PC-3 (cell line): ENCODE measurements around the gene ORMDL2. TPM values are rescaled to one million over a fixed set of nuclear protein-coding genes. Genes with fewer than 3 reads are reported as not detected.

Source experiments
- ATAC-seq: fragments of 200-7000 bp; cut with Tn5 transposase; 2 replicates; pipeline ENCODE4 v1.9.1; 2020; ENCODE audit warnings: mild to moderate bottlenecking, moderate library complexity
- BruUV-seq: library from RNA; stranded (reverse); fragments of 400-500 nt; replicated peaks from 2 replicates; lab custom pipeline; 2021; lab: Mats Ljungman, UMichigan
- CTCF ChIA-PET: fragments of 300-600 bp; sonication (Branson Sonifier 250); formaldehyde crosslinking; loops from one replicate; lab custom pipeline; 2022; ENCODE audit warnings: antibody characterized with exemption; lab: Charles Lee
- POLR2A ChIA-PET: fragments of 300-600 bp; sonication (Branson Sonifier 250); formaldehyde crosslinking; loops from one replicate; lab custom pipeline; 2022; ENCODE audit warnings: antibody characterized with exemption; ENCODE audit not compliant: unreplicated experiment; lab: Charles Lee
- DNase-seq: peaks from one replicate; pipeline ENCODE4 v3.0.0-alpha.2; 2015
- H2AFZ ChIP-seq: fragments of 300-600 bp; sonication (generic); 2 replicates; pipeline ENCODE4 v1.6.0; 2016; ENCODE audit warnings: antibody characterized with exemption, low read length
- H3F3A ChIP-seq: fragments of 300-600 bp; sonication (generic); one replicate; pipeline ENCODE4 v1.6.0; 2017; ENCODE audit warnings: antibody characterized with exemption, low read length, control low read depth, mild to moderate bottlenecking; ENCODE audit not compliant: unreplicated experiment
- H3K27ac ChIP-seq: fragments of 300-600 bp; sonication (generic); 2 replicates; pipeline ENCODE4 v1.5.1; 2016; ENCODE audit warnings: mild to moderate bottlenecking, low read length
- H3K27me3 ChIP-seq: fragments of 300-600 bp; sonication (generic); 2 replicates; pipeline ENCODE4 v1.6.1; 2016; ENCODE audit warnings: low read length, mixed read lengths
- H3K36me3 ChIP-seq: fragments of 300-600 bp; sonication (generic); 2 replicates; pipeline ENCODE4 v1.6.1; 2016; ENCODE audit warnings: low read depth, mixed run types, low read length, mixed read lengths
- H3K4me1 ChIP-seq: fragments of 300-600 bp; sonication (generic); 2 replicates; pipeline ENCODE4 v1.5.1; 2016; ENCODE audit warnings: low read length; ENCODE audit not compliant: insufficient read depth
- H3K4me2 ChIP-seq: fragments of 300-600 bp; sonication (generic); 2 replicates; pipeline ENCODE4 v1.6.0; 2016; ENCODE audit warnings: low read length
- H3K4me3 ChIP-seq: fragments of 300-600 bp; sonication (generic); 2 replicates; pipeline ENCODE4 v1.5.1; 2016; ENCODE audit warnings: mild to moderate bottlenecking, low read length, mixed read lengths
- H3K79me2 ChIP-seq: fragments of 300-600 bp; sonication (generic); 2 replicates; pipeline ENCODE4 v1.6.1; 2017; ENCODE audit warnings: low read length, mixed read lengths
- H3K9ac ChIP-seq: fragments of 300-600 bp; sonication (generic); 2 replicates; pipeline ENCODE4 v1.6.0; 2016; ENCODE audit warnings: mild to moderate bottlenecking, low read length
- H3K9me2 ChIP-seq: fragments of 300-600 bp; sonication (generic); replicated peaks from 2 replicates; pipeline ENCODE4 v1.6.1; 2016; ENCODE audit warnings: mixed run types, low read length, mixed read lengths
- H3K9me3 ChIP-seq: fragments of 300-600 bp; sonication (generic); 2 replicates; pipeline ENCODE4 v1.6.1; 2016; ENCODE audit warnings: low read length, mixed read lengths
- H4K20me1 ChIP-seq: fragments of 300-600 bp; sonication (generic); 2 replicates; pipeline ENCODE4 v1.6.1; 2016; ENCODE audit warnings: low read length, mixed read lengths
- EZH2 ChIP-seq: fragments of 300-600 bp; sonication (generic); IDR thresholded peaks from one replicate; pipeline ENCODE4 v1.6.1; 2017; ENCODE audit warnings: antibody characterized with exemption, mild to moderate bottlenecking, low read length; ENCODE audit not compliant: unreplicated experiment
- EZH2phosphoT487 ChIP-seq: fragments of 300-600 bp; sonication (generic); IDR thresholded peaks from 2 replicates; pipeline ENCODE4 v1.6.1; 2018; ENCODE audit warnings: mild to moderate bottlenecking, antibody characterized with exemption, low read length, borderline replicate concordance
- intact Hi-C: fragments of 100-400 bp; cut with micrococcal nuclease; formaldehyde crosslinking; loops from 2 replicates; pipeline ENCODE4 v1.9.0; 2023
- total RNA-seq: library from RNA; depleted of rRNA; stranded (reverse); fragments of >200 nt; gene quantifications from 2 replicates; pipeline ENCODE4 v1.2.3, GENCODE V29; 2014
- TF ChIP-seq, protein P1 (sequence below): fragments of 300-600 bp; sonication (generic); conservative IDR thresholded peaks from 2 replicates; pipeline ENCODE4 v1.5.1; 2017; ENCODE audit warnings: antibody characterized with exemption, low read depth, mild to moderate bottlenecking, low read length

Gene ORMDL2
- total RNA-seq, 1 experiment from 2014 or later = 19.2 TPM

DNA sequence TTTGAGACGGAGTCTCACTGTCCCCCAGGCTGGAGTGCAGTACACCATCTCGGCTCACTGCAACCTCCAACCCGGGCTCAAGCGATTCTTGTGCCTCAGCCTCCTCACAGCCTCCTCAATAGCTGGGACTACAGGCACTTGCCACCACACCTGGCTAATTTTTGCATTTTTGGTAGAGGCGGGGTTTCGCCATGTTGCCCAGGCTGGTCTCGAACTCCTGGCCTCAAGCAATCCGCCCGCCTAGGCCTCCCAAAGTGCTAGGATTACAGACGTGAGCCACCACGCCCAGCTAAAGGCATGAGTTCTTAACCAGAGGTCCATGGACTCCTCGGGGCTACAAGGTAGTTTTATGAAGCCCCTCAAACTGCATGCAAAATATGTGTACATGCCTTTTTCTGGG, 2.4 kb upstream of the ORMDL2 start:
- POLR2A ChIA-PET = no interaction called here

DNA sequence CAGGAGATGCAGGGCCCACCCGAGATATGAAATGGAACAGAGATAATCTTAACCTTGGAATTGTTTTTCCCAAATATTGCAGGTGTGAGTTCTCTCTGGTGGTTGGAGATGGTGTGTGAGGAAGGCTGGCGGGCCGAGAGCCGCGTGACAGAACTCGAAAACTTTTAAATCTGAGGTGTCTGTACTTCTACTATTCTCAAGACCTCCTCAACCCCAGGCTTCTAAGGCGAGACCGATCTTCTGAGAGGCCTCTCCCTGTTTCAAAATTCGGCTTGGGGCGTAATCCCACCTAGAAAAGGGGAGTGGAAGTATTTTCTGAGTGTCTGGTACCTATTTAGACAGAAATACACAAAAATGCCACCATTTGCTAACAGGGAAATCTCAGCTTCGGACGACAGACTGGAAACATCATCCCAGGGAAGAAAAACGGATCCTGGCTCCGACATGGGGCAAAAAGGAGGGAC, 928 bp upstream of the ORMDL2 start:
- peaks cover 79% of the 10 kb centered on the region for H3K79me2 ChIP-seq
- no peak for ATAC-seq
- no peak for TF ChIP-seq EZH2phosphoT487
- TF ChIP-seq, protein P1, sequence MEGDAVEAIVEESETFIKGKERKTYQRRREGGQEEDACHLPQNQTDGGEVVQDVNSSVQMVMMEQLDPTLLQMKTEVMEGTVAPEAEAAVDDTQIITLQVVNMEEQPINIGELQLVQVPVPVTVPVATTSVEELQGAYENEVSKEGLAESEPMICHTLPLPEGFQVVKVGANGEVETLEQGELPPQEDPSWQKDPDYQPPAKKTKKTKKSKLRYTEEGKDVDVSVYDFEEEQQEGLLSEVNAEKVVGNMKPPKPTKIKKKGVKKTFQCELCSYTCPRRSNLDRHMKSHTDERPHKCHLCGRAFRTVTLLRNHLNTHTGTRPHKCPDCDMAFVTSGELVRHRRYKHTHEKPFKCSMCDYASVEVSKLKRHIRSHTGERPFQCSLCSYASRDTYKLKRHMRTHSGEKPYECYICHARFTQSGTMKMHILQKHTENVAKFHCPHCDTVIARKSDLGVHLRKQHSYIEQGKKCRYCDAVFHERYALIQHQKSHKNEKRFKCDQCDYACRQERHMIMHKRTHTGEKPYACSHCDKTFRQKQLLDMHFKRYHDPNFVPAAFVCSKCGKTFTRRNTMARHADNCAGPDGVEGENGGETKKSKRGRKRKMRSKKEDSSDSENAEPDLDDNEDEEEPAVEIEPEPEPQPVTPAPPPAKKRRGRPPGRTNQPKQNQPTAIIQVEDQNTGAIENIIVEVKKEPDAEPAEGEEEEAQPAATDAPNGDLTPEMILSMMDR = no peak
- no peak for TF ChIP-seq EZH2

More for the DNA sequence above, 2.4 kb upstream of the ORMDL2 start:
- no peaks in the 10 kb centered on the region for H3K9me3 ChIP-seq
- H4K20me1 ChIP-seq = peaks cover 18% of the 10 kb centered on the region
- BruUV-seq = no TSS peak
- CTCF ChIA-PET = no interaction called here
- H3F3A ChIP-seq = no peaks in the 10 kb centered on the region
- no peak for ATAC-seq
- H3K4me3 ChIP-seq = peak overlapping the region; percentile 94
- H3K79me2 ChIP-seq = peaks cover 93% of the 10 kb centered on the region
- H3K9ac ChIP-seq = peak overlapping the region; percentile 93; the same call in 1 of the 2 replicates
- no peaks in the 10 kb centered on the region for H3K27me3 ChIP-seq
- H3K27ac ChIP-seq = no peak overlapping the region
- intact Hi-C loops = loop anchor here (5.0 kb wide), 1 partner anchor 73 kb away; the partner anchor contains the start of gene GDF11
- H3K4me1 ChIP-seq = peaks cover 21% of the 10 kb centered on the region
- H2AFZ ChIP-seq = no peak overlapping the region
- peaks cover 21% of the 10 kb centered on the region for H3K36me3 ChIP-seq
- H3K9me2 ChIP-seq = no peaks in the 10 kb centered on the region
- H3K4me2 ChIP-seq = peak overlapping the region; percentile 98
- no peak for DNase-seq
- TF ChIP-seq, protein P1 = no peak
- TF ChIP-seq EZH2 (no peak), EZH2phosphoT487 (no peak)

More for the DNA sequence above, 928 bp upstream of the ORMDL2 start:
- DNase-seq = peak; percentile 17
- TSS peak; percentile 76 for BruUV-seq
- Histone ChIP-seq H3F3A (no peaks in the 10 kb centered on the region), H2AFZ (peak overlapping the region; percentile 82), H3K4me3 (peak overlapping the region; percentile 94), H3K9me3 (no peaks in the 10 kb centered on the region), H3K4me2 (peak overlapping the region; percentile 98), H3K9me2 (no peaks in the 10 kb centered on the region), H3K4me1 (peaks cover 21% of the 10 kb centered on the region), H3K27me3 (no peaks in the 10 kb centered on the region), H3K9ac (peak overlapping the region; percentile 93), H3K36me3 (peaks cover 31% of the 10 kb centered on the region), H3K27ac (peak overlapping the region; percentile 51), H4K20me1 (peaks cover 18% of the 10 kb centered on the region)
- intact Hi-C loops = loop anchor here (1.0 to 5.0 kb wide), 3 partner anchors 12 to 116 kb away; partner anchors contain the start of genes DNAJC14 and GDF11
- POLR2A ChIA-PET = interaction anchor here (0.5 to 2.3 kb wide), 5 partner anchors 13 to 157 kb away, joined by 3 to 32 read pairs (median 6); partner anchors contain the start of genes DNAJC14 and RAB5B
- CTCF ChIA-PET = interaction anchor here (1.0 to 1.9 kb wide), 2 partner anchors 123 to 135 kb away, joined by 4 to 8 read pairs; a partner anchor contains a TSS
